Endothelial cell of hepatic sinusoid (primary cell): ENCODE results near the gene CDKL5.

Source experiments
- in situ Hi-C: cut with HindIII; loops from 2 replicates; pipeline ENCODE4 v1.10.0; 2017; ENCODE audit warnings: low sequenced_read_pairs

Gene CDKL5

GRCh38 chrX:18639280-18639679 is 213.9 kb downstream of the CDKL5 start:
- in situ Hi-C loops: no loop called here

- in situ Hi-C loops: no loop called here
These were observed 215.3 kb downstream of the CDKL5 start for GRCh38 chrX:18640686-18641085.

GRCh38 chrX:18643243-18643642 is 217.8 kb downstream of the CDKL5 start:
- in situ Hi-C loops: no loop called here

- in situ Hi-C loops: no loop called here
These were observed 218.4 kb downstream of the CDKL5 start for GRCh38 chrX:18643853-18644252.

- in situ Hi-C loops: no loop called here
These were observed 222.2 kb downstream of the CDKL5 start for GRCh38 chrX:18647621-18648020.

- in situ Hi-C loops: no loop called here
These were observed 224.1 kb downstream of the CDKL5 start for GRCh38 chrX:18649498-18649951.

GRCh38 chrX:18650662-18651061 is 225.3 kb downstream of the CDKL5 start:
- in situ Hi-C loops: no loop called here

- in situ Hi-C loops: no loop called here
These were observed 227.2 kb downstream of the CDKL5 start for GRCh38 chrX:18652636-18653035.

GRCh38 chrX:18654875-18655836 is 229.7 kb downstream of the CDKL5 start:
- in situ Hi-C loops: no loop called here

- in situ Hi-C loops: no loop called here
These were observed 235.9 kb downstream of the CDKL5 start for GRCh38 chrX:18661273-18661672.

GRCh38 chrX:18664947-18665346 is 239.5 kb downstream of the CDKL5 start:
- in situ Hi-C loops: no loop called here

- in situ Hi-C loops: no loop called here
These were observed 241.2 kb downstream of the CDKL5 start for GRCh38 chrX:18666614-18667013.

- in situ Hi-C loops: no loop called here
These were observed 242.8 kb downstream of the CDKL5 start for GRCh38 chrX:18668071-18668835.

- in situ Hi-C loops: no loop called here
These were observed 246.6 kb downstream of the CDKL5 start, which contains the start of gene RS1 for GRCh38 chrX:18672008-18672407. Gene RS1 (minus strand): TSS chrX:18672108. CDS start chrX:18672068, 40 bp downstream.

- in situ Hi-C loops: no loop called here
These were observed 249.0 kb downstream of the CDKL5 start for GRCh38 chrX:18674417-18674787.

GRCh38 chrX:18674788-18675735 is 249.7 kb downstream of the CDKL5 start:
- in situ Hi-C loops: no loop called here

- in situ Hi-C loops: no loop called here
These were observed 250.6 kb downstream of the CDKL5 start for GRCh38 chrX:18676050-18676449.

GRCh38 chrX:18676470-18676869 is 251.1 kb downstream of the CDKL5 start:
- in situ Hi-C loops: no loop called here

GRCh38 chrX:18677161-18677869 is 251.9 kb downstream of the CDKL5 start:
- in situ Hi-C loops: no loop called here

- in situ Hi-C loops: no loop called here
These were observed 256.6 kb downstream of the CDKL5 start for GRCh38 chrX:18681996-18682395.
